ENCODE results near the gene GRAMD2B.
A peak's percentile ranks its signal among the peaks of the same experiment; 100 is the strongest.

GRAMD2B gene

GRCh38 chr5:126441230-126441629, 18.0 kb downstream of the GRAMD2B start:
- no peak for TF ChIP-seq CTCF (conservative IDR thresholded peaks at IDR 0.05; ENCODE audit: low read length)
- no peak overlapping the region for H3K4me3 ChIP-seq (ENCODE audit: low read length)
- DNase-seq (ENCODE audit: low read depth) = no peak

DNA sequence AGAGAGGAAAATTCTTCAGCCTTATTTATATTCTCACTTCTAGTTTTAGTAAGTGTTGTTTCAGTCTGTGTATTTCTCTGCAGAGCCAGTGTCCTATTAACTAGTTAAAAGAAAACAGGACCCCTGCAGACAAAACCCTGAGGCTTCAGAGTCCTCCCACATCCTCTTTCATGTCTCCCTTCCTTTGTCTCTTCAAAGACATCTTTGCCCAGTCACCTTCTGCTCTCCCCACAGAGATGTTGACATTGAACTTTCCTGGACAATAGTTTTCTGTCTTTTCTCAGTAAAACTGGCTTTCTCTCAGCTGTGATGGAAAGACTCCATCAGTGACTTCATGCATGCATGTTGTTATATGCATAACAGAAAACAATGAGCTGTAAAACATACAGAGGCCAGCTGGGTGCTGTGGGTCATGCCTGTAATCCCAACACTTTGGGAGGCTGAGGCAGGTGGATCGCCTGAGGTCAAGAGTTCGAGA, 20.2 kb downstream of the GRAMD2B start:
- TF ChIP-seq CTCF (conservative IDR thresholded peaks at IDR 0.05; ENCODE audit: low read length) = no peak
- no peak for DNase-seq (ENCODE audit: low read depth)
- no peak overlapping the region for H3K4me3 ChIP-seq (ENCODE audit: low read length)

GRCh38 chr5:126444137-126444536, 20.9 kb downstream of the GRAMD2B start:
- no peak overlapping the region for H3K4me3 ChIP-seq (ENCODE audit: low read length)
- no peak for TF ChIP-seq CTCF (conservative IDR thresholded peaks at IDR 0.05; ENCODE audit: low read length)
- DNase-seq (ENCODE audit: low read depth) = no peak

DNA sequence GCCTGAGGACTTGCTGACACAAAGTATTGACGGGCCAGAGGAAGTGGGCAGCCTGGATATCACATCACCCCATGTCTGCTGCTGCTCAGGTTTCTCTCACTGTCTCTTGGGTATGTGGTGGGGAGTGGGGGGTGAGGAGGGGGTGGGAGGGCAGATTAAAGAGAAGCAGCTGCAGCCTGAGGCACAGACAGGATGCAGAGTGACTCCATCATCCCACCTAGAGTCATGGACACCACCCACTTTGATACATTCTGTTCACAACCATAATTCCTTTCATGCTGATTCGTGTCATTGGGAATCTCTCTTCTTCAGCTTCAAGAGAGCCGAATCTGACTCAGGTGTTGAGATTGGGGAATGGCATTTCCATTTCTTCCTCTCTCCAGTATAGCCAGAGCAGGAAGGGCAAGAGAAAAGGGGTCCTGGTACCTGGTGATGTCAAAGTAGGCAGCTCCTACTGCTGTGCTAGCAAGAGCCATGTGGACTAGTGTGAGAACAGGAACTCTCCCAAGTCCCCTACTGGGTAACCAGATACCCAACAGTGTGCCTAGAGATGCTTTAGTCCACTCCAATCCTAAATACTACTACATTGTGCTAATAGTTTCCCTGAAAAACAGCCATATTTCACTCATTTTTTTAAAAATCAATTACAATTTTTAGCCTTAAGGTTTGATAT, 22.4 kb downstream of the GRAMD2B start:
- H3K4me3 ChIP-seq (ENCODE audit: low read length) = no peak overlapping the region
- no peak for DNase-seq (ENCODE audit: low read depth)
- TF ChIP-seq CTCF (conservative IDR thresholded peaks at IDR 0.05; ENCODE audit: low read length) = no peak

GRCh38 chr5:126446498-126447224, 23.5 kb downstream of the GRAMD2B start:
- DNase-seq (ENCODE audit: low read depth) = peak; percentile 93
- TF ChIP-seq CTCF (conservative IDR thresholded peaks at IDR 0.05; ENCODE audit: low read length) = no peak
- H3K4me3 ChIP-seq (ENCODE audit: low read length) = no peak overlapping the region

DNA sequence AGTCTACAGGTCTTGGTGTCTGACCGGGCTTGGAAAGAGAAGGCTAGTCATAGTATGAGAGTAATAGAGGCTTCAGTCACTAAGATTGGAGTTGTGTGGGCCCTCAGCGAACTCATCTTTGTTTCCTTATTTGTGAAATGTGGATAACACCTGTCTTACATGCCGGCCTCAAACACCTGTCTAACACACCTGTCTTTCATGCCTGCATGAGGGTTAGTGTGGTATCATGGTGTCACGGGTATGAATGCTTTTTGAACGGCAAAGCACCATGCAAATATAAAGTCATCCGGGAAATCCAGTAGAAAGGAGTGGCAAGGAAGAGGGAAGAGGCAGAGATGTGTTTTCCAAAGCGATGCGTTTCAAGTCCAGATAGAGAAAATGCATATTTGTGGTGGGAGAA, 25.5 kb downstream of the GRAMD2B start:
- H3K4me3 ChIP-seq (ENCODE audit: low read length) = no peak overlapping the region
- no peak for DNase-seq (ENCODE audit: low read depth)
- no peak for TF ChIP-seq CTCF (conservative IDR thresholded peaks at IDR 0.05; ENCODE audit: low read length)

GRCh38 chr5:126449751-126450271, 26.6 kb downstream of the GRAMD2B start:
- no peak for TF ChIP-seq CTCF (conservative IDR thresholded peaks at IDR 0.05; ENCODE audit: low read length)
- DNase-seq (ENCODE audit: low read depth) = peak; percentile 65
- H3K4me3 ChIP-seq (ENCODE audit: low read length) = no peak overlapping the region
